HEK293 (cell line): ENCODE data around the gene RNU5B-1.

Experiments used
- BCL11A ChIP-seq: fragments of 450-650 bp; formaldehyde crosslinking; IDR thresholded peaks from 2 replicates; pipeline ENCODE4 v1.5.1; 2016; ENCODE audit warnings: low read depth, missing biosample characterization, missing genetic modification characterization
- BCL11B ChIP-seq: fragments of 450-650 bp; formaldehyde crosslinking; IDR thresholded peaks from 2 replicates; pipeline ENCODE4 v1.5.1; 2016; ENCODE audit warnings: low read depth, missing biosample characterization, missing genetic modification characterization
- FEZF1 ChIP-seq: fragments of 450-650 bp; formaldehyde crosslinking; IDR thresholded peaks from 2 replicates; pipeline ENCODE4 v1.5.1; 2016; ENCODE audit warnings: missing biosample characterization, missing genetic modification characterization
- GLI4 ChIP-seq: fragments of 450-650 bp; formaldehyde crosslinking; IDR thresholded peaks from 2 replicates; pipeline ENCODE4 v1.5.1; 2016; ENCODE audit warnings: missing biosample characterization, missing genetic modification characterization
- KLF1 ChIP-seq: fragments of 450-650 bp; formaldehyde crosslinking; IDR thresholded peaks from 2 replicates; pipeline ENCODE4 v1.5.1; 2016; ENCODE audit warnings: missing biosample characterization, missing genetic modification characterization
- KLF8 ChIP-seq: fragments of 450-650 bp; formaldehyde crosslinking; IDR thresholded peaks from 2 replicates; pipeline ENCODE4 v1.5.1; 2016; ENCODE audit warnings: missing biosample characterization, missing genetic modification characterization
- PATZ1 ChIP-seq: fragments of 450-650 bp; formaldehyde crosslinking; IDR thresholded peaks from 2 replicates; pipeline ENCODE4 v1.5.1; 2016; ENCODE audit warnings: missing biosample characterization, missing genetic modification characterization
- PRDM1 ChIP-seq: fragments of 450-650 bp; formaldehyde crosslinking; IDR thresholded peaks from 2 replicates; pipeline ENCODE4; 2016; ENCODE audit warnings: missing biosample characterization, missing genetic modification characterization
- PRDM4 ChIP-seq: fragments of 450-650 bp; formaldehyde crosslinking; IDR thresholded peaks from 2 replicates; pipeline ENCODE4 v1.5.1; 2017; ENCODE audit warnings: missing biosample characterization, missing genetic modification characterization
- PRDM6 ChIP-seq: fragments of 450-650 bp; formaldehyde crosslinking; IDR thresholded peaks from 2 replicates; pipeline ENCODE4 v1.5.1; 2017; ENCODE audit warnings: missing biosample characterization, missing genetic modification characterization
- REPIN1 ChIP-seq: fragments of 450-650 bp; formaldehyde crosslinking; IDR thresholded peaks from 2 replicates; pipeline ENCODE4 v1.5.1; 2017; ENCODE audit warnings: missing biosample characterization, missing genetic modification characterization, low read depth
- REST ChIP-seq: fragments of 450-650 bp; formaldehyde crosslinking; IDR thresholded peaks from 2 replicates; pipeline ENCODE4 v1.5.1; 2016; ENCODE audit warnings: missing biosample characterization, missing genetic modification characterization
- SCRT1 ChIP-seq: fragments of 450-650 bp; formaldehyde crosslinking; IDR thresholded peaks from 2 replicates; pipeline ENCODE4 v1.5.1; 2016; ENCODE audit warnings: missing biosample characterization, missing genetic modification characterization, borderline replicate concordance
- SP3 ChIP-seq: fragments of 450-650 bp; formaldehyde crosslinking; IDR thresholded peaks from 2 replicates; pipeline ENCODE4 v1.5.1; 2016; ENCODE audit warnings: missing biosample characterization, missing genetic modification characterization
- SP7 ChIP-seq: fragments of 450-650 bp; formaldehyde crosslinking; IDR thresholded peaks from 2 replicates; pipeline ENCODE4 v1.5.1; 2016; ENCODE audit warnings: missing biosample characterization, missing genetic modification characterization
- YY1 ChIP-seq: fragments of 450-650 bp; formaldehyde crosslinking; IDR thresholded peaks from 2 replicates; pipeline ENCODE4 v1.5.1; 2018; ENCODE audit warnings: missing biosample characterization, missing genetic modification characterization
- ZBTB26 ChIP-seq: fragments of 450-650 bp; formaldehyde crosslinking; optimal IDR thresholded peaks from 2 replicates; pipeline ENCODE3; 2016; ENCODE audit warnings: missing biosample characterization, mild to moderate bottlenecking, missing genetic modification characterization
- ZEB2 ChIP-seq: fragments of 450-650 bp; formaldehyde crosslinking; IDR thresholded peaks from 2 replicates; pipeline ENCODE4 v1.5.1; 2016; ENCODE audit warnings: missing biosample characterization, missing genetic modification characterization
- ZNF155 ChIP-seq: fragments of 450-650 bp; formaldehyde crosslinking; IDR thresholded peaks from 2 replicates; pipeline ENCODE4 v1.5.1; 2016; ENCODE audit warnings: missing biosample characterization, missing genetic modification characterization
- ZNF366 ChIP-seq: fragments of 450-650 bp; formaldehyde crosslinking; conservative IDR thresholded peaks from 2 replicates; pipeline ENCODE4 v1.5.1; 2016; ENCODE audit warnings: missing biosample characterization, missing genetic modification characterization
- ZNF423 ChIP-seq: fragments of 450-650 bp; formaldehyde crosslinking; IDR thresholded peaks from 2 replicates; pipeline ENCODE4 v1.5.1; 2016; ENCODE audit warnings: missing biosample characterization, missing genetic modification characterization
- ZNF555 ChIP-seq: fragments of 450-650 bp; formaldehyde crosslinking; conservative IDR thresholded peaks from 2 replicates; pipeline ENCODE4 v1.5.1; 2017; ENCODE audit warnings: missing biosample characterization, mild to moderate bottlenecking, missing genetic modification characterization, inconsistent platforms
- ZNF558 ChIP-seq: fragments of 450-650 bp; formaldehyde crosslinking; IDR thresholded peaks from 2 replicates; pipeline ENCODE4 v1.5.1; 2016; ENCODE audit warnings: missing biosample characterization, missing genetic modification characterization
- ZNF596 ChIP-seq: fragments of 450-650 bp; IDR thresholded peaks from 2 replicates; pipeline ENCODE4 v1.5.0; 2018; ENCODE audit warnings: missing biosample characterization, mild to moderate bottlenecking, missing genetic modification characterization, moderate library complexity
- ZNF600 ChIP-seq: fragments of 450-650 bp; formaldehyde crosslinking; IDR thresholded peaks from 2 replicates; pipeline ENCODE4 v1.5.1; 2016; ENCODE audit warnings: missing biosample characterization, missing genetic modification characterization
- ZNF785 ChIP-seq: fragments of 450-650 bp; formaldehyde crosslinking; IDR thresholded peaks from 2 replicates; pipeline ENCODE4 v1.5.1; 2016; ENCODE audit warnings: missing biosample characterization, missing genetic modification characterization
- ZSCAN5A ChIP-seq: fragments of 450-650 bp; formaldehyde crosslinking; IDR thresholded peaks from 2 replicates; pipeline ENCODE4 v1.5.1; 2016; ENCODE audit warnings: missing biosample characterization, missing genetic modification characterization

RNU5B-1 gene

GRCh38 chr15:65304381-65305149, at the start of gene RNU5B-1 (continued):
- TF ChIP-seq ZSCAN5A (tag by site-specific recombination) (peak; percentile 58), REPIN1 (tag by site-specific recombination) (no peak), ZNF596 (tag by site-specific recombination) (peak; percentile 86), ZEB2 (tag by site-specific recombination) (peak; percentile 88), REST (tag by site-specific recombination) (0 out of 2 replicates have a peak, but pooled peaks have one; percentile 35), ZNF600 (tag by site-specific recombination) (peak; percentile 92), ZBTB26 (tag by site-specific recombination) (peak; percentile 24), SCRT1 (tag by site-specific recombination) (peak; percentile 86; the same call in 1 of the 2 replicates), SP3 (tag by site-specific recombination) (peak; percentile 40), BCL11A (tag by site-specific recombination) (peak; percentile 38; the same call in 1 of the 2 replicates), ZNF423 (tag by site-specific recombination) (no peak; the same call in 1 of the 2 replicates), FEZF1 (tag by site-specific recombination) (peak; percentile 58), ZNF558 (tag by site-specific recombination) (0 out of 2 replicates have a peak, but pooled peaks have one; percentile 69), PRDM6 (tag by site-specific recombination) (peak; percentile 100), SP7 (tag by site-specific recombination) (peak; percentile 88; the same call in 1 of the 2 replicates), GLI4 (tag by site-specific recombination) (0 out of 2 replicates have a peak, but pooled peaks have one; percentile 13), PRDM4 (tag by site-specific recombination) (peak; percentile 58), ZNF366 (tag by site-specific recombination) (peak; percentile 97), PATZ1 (tag by site-specific recombination) (peak; percentile 37; the same call in 1 of the 2 replicates), KLF8 (tag by site-specific recombination) (peak; percentile 81), KLF1 (tag by site-specific recombination) (peak; percentile 43; the same call in 1 of the 2 replicates), PRDM1 (peak; percentile 91; the same call in 1 of the 2 replicates), BCL11B (tag by site-specific recombination) (peak; percentile 87), ZNF785 (tag by site-specific recombination) (peak; percentile 79), ZNF155 (tag by site-specific recombination) (no peak), YY1 (tag by site-specific recombination) (peak; percentile 72), ZNF555 (tag by site-specific recombination) (no peak)
